HG02870 (cell line): ENCODE measurements around the gene ADAMTS19.

Experiments used
- ATAC-seq: cut with Tn5 transposase; IDR thresholded peaks from one replicate; pipeline ENCODE4 v1.9.1; 2021; ENCODE audit warnings: mild to moderate bottlenecking, moderate library complexity; ENCODE audit not compliant: unreplicated experiment

Gene ADAMTS19

DNA sequence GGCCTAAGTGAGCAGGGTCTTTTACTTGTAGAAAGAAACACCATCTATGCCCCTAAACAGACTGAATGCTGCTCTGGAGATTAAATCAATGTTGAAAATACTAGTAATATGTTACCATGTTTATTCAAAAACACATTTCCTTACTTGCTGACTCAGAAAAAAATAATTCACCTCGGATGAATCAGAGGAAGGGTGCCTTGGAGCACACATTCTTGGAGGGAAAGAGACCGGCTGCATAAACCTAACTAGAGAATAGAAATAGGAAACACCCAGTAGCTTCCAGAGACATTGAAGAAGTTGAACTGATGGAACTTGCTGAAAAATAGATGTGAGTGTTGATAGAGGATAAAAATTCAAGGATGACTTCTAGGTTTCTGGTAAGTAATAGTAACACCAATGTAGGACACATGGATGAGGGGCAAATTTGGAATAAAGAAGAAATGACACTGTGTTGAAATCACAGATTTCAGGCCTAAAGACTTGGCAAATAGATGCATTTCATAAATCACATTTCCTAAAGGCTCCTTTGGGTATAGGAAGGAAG is 210.9 kb downstream of the ADAMTS19 start:
- ATAC-seq = no peak

DNA sequence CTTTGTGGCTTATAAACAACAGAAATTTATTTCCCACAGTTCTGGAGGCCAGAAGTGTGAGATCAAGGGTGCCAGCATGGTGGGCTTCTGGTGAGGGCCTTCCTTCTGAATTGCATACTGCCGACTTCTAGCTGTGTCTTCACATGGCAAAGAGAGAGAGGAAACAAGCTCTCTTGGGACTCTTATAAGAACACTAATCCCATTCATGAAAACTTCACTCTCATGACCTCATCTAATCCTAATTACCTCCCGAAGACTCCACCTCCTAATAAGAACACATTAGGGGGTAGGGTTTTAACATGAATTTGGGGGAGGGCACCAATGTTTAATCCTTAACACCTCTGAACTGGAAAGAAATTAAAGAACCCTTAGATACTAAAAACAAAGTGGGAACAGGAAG is 211.9 kb downstream of the ADAMTS19 start:
- no peak for ATAC-seq

DNA sequence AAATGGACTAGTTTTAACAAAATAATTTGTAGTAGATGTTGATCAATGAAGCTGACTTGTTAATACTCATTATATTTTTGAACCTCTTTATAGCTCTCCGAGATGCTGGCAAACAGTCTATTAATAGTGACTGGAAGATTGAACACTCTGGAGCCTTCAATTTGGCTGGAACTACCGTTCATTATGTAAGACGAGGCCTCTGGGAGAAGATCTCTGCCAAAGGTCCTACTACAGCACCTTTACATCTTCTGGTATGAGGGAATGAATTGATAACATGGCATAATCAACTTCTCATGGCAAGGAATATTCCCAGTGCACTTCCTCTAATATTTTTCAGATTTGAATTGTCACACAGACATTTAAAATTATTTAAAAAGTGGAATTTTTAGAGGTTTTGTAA is 219.6 kb downstream of the ADAMTS19 start:
- ATAC-seq = no peak

DNA sequence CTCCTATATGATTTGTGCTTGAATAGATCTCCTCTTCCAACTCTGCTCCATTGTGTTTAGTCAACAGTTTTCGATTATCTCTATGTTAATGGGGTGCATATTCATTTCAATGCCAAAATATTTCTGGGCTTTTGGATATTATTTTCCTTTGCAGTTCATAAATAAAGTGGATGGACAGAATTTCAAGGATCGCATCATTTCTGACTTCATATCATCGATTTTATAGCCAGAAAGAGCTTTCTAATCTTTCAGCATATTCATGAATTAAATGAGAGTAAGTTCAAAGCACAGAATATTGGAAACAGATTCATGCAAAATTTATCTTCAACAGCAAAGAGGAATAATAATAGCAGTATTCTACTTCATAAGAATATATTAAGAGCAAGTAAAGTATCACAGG is 227.8 kb downstream of the ADAMTS19 start:
- no peak for ATAC-seq

DNA sequence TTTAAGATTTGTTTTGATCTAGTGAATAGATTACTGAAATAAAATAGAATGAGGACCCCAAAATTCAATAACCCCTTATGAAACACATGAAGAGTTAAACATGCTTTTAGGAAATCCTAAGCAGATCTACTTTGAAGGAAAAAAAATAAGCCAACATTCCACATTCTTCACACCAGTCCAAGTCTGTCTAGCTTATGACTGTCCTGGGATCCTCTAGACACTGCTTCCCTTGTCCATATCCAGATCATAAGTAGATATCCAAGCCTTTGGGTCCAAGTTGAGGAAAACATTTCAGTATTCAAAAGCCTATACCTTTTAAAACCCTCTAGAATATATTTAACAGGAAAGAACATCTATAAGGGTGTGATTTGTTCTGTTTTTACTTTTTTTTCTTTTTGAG is 228.9 kb downstream of the ADAMTS19 start:
- ATAC-seq = no peak

DNA sequence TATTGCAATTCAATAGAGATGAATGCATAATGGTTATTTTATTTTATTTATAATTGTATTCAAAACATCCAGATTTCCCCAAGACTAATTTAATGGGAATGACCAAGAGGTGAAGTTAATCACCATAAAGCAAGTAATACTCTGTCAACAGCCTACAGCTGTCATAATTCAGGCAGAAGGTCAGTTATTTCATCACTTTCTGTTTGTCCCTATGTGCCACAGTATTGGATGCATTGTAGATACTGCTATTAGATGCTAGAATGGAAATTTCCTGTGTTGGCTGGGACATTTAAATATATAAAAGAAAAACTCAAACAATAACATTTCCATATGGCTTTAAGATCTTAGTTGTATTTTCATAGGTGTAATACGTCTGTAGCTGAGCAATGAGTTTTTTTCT is 231.1 kb downstream of the ADAMTS19 start:
- no peak for ATAC-seq

DNA sequence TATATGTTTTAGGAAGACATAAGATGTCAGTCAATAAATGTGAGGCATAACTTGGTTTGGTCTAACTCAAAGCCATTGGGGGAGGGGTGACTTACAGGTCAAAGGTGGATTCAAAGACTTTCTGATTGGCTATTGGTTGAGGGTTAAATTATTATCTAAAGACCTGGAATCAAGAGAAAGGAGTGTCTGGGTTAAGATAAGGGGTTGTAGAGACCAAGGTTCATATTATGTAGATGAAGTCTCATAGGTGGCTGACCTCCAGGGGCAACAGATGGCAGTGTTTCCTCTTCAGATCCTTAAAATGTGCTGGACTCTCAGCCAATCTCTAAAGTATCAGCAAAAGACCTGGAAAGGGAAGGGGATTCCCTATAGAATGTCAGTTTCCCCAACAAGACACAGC is 236.5 kb downstream of the ADAMTS19 start:
- ATAC-seq = no peak

DNA sequence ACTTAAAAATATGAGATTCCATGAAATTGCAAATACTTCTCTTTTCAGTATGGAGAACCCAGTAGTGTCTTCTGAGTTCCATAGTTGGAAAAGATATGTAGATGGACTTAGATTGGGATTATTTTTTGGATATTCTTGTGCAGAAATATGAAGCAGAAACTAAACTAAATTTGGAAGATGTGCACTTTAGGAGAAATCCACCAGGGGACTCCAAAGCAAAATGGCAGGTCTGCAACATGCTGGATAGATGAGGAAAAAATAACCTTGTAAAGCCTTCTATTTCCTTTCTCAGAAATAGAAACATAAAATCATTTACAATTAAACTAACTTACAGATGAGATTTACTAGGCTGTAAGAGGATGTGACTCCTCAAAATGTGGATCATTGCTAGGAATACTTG is 238.6 kb downstream of the ADAMTS19 start:
- ATAC-seq = no peak

DNA sequence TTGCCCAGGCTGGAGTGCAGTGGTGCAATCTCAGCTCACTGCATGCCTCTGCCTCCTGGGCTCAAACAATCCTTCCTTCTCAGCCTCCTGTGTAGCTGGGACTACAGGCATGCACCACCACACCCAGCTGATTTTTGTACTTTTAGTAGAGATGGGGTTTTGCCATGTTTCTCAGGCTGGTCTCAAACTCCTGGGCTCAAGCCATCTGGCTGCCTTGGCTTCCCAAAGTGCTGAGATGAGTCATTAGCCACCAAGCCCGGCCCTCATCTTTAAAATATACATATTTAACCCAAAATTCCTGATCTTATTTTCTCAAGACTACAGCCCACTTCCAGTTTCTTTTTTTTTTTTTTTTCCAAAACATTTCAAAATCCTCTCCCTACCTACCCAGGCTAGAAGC is 256.1 kb downstream of the ADAMTS19 start:
- no peak for ATAC-seq

DNA sequence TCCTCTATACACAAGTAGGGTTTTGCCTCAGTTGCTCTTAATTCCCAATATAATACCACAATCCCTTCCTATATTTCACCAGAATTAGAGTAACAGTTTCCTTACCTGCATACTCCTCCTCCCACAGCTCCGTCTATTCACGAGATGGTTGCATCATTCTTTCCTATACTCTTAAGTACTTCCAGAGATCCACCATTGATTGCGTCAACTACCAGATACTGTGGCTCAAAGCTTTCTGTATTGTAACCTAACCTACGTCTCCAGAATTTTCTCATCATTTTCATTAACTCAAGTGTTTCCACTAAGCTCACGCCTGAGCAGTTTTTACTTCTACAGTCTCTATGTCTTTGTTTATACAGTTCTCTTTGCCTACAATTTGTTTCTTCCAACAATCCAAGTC is 256.6 kb downstream of the ADAMTS19 start:
- ATAC-seq = no peak

DNA sequence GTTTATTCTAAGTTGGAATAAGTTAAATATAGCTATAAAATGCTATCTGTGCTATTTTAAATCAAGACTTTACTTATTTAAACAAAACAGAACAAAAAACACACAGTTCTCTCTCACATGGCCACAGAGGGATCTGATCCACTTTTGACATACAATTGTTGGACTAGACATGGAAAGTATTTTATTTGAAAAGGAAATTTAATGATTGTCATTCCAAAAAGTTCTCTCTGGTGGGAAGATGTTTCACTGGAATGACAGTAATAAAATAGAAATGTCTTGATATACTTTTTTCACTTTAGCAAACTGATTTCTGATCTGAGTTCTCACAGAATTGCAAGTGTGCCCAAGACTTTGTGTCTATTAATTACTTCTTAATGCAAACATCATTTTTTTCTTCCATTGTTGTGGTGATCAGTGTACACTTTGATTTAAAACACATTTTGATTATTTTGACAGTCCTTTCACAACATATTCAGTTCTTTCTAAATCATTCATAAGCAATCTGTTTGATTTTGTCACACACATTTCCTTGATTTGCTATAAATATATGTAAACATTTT is 257.7 kb downstream of the ADAMTS19 start:
- no peak for ATAC-seq

DNA sequence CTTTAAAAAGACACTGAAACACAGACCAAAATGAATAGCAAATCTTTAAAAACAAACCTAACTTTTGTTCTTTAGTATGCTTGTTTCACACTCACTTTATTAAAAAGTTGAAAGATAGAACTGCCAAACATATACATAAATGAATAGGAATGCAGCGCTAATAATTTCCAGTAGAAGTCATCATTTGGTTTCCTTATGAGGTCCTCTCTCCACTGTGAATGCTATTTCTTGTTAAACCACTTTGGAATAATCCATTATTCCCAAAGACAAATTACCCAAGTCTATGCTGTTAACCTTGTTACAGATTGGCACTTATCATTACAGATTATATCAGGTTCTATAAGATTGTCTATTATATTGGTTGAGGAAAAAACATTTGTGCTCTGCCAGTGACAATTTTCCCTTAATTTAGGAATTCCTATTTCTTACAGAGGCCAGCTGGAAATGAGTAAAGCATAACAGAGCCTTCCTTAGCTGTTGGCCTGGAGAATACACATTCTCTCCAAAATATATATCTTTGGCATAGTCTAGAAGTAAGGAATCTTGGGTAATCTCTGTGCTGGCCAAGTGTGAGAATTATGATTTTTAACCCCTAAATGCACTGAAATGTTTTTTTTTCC is 258.5 kb downstream of the ADAMTS19 start:
- no peak for ATAC-seq

DNA sequence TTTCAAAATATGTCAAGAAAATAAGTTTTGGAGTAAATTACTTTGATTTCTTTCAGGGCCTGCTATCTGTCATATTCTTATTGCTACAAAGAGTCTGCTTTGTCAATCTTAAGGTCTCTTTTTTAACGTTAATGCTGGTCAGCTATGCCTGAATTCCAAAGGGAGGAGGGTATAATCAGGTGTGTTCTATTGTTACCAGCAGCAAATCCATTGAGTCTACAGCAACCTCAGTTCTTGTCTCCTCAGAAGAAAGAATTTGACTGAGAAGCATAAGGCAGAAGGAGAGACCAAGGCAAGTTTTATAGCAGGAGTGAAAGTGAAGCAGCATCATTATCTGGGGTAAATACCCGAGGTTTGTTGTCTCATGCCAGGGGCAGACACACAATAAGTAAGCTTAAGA is 264.1 kb downstream of the ADAMTS19 start:
- no peak for ATAC-seq

DNA sequence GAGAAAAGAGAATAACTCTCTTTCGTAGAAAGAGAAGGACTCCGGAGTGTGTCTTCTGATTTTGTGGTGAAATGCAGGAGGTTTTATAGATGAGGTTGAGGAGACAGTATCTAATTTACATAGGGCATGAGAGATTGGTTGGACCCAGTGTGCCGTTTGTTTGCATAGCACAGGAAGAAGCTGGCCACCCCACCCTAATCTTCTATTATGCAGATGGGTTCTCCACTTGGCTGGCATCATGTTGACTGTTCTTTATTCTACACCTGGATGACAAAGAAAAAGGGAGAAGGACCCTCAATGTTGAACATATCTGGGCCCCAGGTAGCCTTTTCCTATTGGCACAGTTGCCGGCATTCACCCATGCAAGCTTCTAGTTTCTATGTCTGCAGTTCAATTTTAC is 264.5 kb downstream of the ADAMTS19 start:
- ATAC-seq = no peak

DNA sequence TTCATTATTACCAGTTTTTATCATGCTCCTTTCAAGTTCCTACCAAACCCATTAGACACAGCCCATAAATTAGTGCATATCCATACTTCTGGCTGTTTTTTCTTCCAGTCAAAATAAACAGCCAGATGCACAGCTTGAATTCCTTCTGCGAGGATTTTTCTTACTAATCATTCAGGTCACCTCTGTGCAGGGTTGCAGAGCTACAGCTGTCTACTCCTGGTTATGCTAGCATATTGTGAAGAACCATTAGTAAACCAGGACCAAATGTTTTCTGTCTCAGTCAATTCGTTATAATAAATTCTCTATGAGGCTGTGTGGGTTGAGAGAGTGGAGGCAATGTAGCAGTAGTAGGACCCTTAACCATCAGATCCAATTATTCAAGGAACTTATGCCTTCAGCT is 279.7 kb downstream of the ADAMTS19 start:
- ATAC-seq = no peak

DNA sequence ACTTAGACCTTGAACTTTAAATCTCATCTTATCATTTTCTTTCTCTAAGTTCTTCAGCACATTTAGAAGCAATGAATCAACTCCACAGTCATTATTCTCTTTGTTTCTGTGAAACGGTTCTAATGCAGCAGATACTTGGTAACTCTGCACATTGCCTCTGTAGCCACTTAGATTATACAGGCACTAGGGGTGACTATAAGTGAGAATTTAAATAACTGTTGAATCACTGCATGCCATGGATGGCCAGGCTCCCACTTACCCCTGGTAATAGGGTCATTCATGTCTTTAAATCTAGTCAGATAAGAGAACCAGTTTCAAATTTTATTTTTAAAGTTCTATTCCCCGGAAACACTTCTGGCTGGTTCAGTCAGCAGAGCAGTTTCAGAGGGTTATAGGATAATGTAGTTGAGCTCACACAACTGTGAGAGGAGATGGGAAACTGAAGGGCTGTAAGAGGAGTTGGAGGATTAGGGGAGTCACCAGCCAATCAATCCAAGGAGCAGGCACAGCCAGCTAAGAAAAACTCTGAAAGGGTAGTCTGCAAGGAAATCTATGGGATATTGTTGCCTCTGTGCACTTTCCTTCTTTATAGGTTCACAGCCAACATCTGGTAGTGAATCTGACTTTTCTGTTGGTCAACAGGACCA is 283.6 kb downstream of the ADAMTS19 start:
- no peak for ATAC-seq

DNA sequence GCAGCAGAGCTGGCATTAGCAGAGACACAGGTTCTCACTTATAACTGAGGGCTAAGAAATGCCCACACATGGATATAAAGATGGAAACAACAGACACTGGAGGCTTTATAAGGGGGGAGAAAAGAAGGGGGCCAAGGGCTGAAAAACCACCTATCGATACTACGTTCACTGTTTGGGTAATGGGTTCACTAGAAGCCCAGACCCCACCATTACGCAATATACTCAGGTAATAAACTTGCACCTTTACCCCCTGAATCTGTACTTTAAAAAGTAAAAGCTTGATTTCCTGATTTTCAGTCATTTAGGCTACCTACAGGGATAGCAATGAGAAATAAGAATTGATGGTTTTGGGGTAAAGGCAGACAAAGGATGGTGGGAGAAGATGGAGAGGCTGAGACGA is 285.9 kb downstream of the ADAMTS19 start:
- ATAC-seq = no peak

DNA sequence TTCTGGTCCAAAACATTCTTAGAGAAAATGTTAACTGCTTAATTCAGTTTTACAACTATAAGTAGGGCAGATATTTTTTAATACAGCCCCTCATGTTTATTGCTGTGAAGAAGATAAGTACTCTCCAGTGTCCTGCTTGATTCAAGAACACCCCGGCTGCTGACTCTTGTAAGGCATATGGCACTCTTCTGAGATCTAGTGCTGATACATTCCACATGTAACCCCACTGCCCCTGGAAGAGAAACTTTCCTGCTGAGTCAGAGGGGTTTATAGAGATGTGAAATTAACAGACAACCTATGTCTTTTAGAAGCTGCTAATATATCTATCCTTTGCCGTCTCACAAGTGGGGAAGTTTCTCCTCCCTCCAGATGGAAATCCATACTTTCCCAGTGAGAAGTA is 286.8 kb downstream of the ADAMTS19 start:
- ATAC-seq = no peak

DNA sequence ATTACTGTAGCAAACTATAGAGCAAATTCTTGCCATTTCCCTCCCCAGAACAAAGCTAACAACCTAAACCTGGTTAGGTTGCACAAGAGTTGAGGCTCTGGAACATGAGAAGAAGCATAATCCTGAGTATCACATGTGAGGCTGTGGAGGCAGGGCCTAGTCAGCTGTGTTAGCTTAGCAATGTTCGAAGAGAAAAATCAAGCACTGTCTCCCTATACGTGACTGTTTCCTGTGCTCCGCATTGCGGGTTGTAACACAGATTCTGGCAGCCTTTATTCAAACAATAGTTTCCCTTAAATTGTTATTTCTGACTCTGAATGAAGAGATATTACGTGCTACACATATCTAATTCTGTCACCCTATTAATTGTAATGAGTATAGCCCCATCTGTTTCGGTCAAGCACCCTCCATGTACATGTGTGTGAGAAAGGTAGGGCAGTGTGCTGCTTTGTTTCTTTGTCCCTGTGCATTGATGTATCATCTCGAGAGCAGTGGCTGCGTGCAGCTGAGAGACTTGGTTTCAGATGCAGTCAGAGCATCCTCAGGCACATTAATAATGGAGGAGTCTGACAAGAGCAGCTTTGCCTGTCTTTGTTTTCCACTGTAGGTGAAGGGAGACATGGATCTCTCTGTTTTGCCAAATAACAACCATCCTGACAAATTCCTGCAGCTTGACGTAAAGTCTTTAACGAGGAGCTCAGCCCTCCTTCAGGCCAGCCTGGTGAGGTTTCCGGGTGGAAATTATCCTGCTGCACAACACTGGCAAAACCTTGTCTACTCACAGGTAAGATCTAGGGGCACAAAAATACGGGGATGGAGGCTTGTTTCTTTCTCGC is 287.7 kb downstream of the ADAMTS19 start, which contains the start of gene MINAR2:
Gene MINAR2, plus strand, starts transcription at position 523 of the 836 bp plus-strand sequence. Its CDS starts 97 bp downstream, at position 620.
- ATAC-seq = no peak

DNA sequence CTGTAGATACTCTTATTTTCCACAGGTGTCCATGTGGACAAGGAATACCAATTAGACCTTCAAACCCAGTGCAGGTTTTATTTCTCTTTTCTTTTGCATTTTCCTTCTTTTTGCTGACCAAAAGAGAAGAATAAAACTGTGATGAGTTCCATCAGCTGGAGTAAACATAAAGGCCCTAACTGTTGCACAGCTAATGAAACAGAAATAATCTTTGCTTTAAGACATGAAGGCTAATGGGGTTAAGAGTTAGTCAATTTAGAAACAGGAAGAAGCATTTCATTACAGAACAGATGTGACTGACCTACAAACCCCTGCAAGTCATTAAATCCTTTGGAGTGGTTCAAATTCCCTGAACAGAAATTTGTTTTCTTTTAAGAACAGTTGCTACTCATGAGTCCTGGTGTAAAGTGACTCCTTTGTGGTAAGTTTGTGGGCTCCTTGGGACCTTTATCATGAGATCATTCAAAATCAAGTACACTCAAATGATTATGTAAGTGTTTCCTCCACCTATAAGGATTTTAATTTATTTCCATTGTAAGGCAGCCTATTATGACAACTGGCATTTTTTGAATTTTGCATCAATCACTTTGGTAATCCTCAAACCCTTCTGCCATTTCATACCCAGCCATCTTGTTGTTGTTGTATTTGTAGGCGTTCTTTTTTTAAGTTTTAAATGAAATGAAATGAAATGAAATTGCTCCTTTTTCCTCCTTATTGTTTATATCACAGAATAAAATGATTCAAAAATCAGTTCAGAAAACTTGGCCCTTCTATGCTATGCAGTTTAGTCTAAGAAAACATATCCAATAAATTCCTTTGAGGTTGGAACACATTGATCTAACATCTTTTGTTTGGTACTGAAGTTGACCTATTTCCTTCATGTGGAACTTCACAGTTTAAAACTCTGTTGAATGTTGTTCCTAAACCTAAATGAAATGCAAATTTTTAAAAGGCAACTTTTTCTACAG is 289.1 kb downstream of the ADAMTS19 start:
- ATAC-seq = no peak
